ENCODE data around the gene PDXP. TPM values are rescaled to one million over a fixed set of nuclear protein-coding genes. Genes with fewer than 3 reads are reported as not detected.
A peak's percentile ranks its signal among the peaks of the same experiment; 100 is the strongest.

The PDXP gene
- total and polyA plus RNA-seq, 2 of the 13 experiments (the other 11 are each of a cell fraction or from before 2014, with no cell fraction given), result 58.2 to 70.6 TPM

- TF ChIP-seq ATF2 (CRISPR knock-in tag; IDR thresholded peaks at IDR 0.05), result no peak
- peak; percentile 65 for TF ChIP-seq ZNF687 (CRISPR knock-in tag; IDR thresholded peaks at IDR 0.05)
- TF ChIP-seq SNAI1 (CRISPR knock-in tag; IDR thresholded peaks at IDR 0.05; ENCODE audit: borderline replicate concordance), result no peak
- TF ChIP-seq ZNF136 (CRISPR knock-in tag; IDR thresholded peaks at IDR 0.05; ENCODE audit: low read depth), result no peak
- TF ChIP-seq TCF7L2 (IDR thresholded peaks at IDR 0.05; ENCODE audit: low read depth, low read length), result no peak
- TF ChIP-seq ZNF18 (CRISPR knock-in tag; IDR thresholded peaks at IDR 0.05; ENCODE audit: insufficient replicate concordance), result no peak
- no peak for TF ChIP-seq ZNF773 (CRISPR knock-in tag; IDR thresholded peaks at IDR 0.05; ENCODE audit: borderline replicate concordance)
- TF ChIP-seq ZNF572 (CRISPR knock-in tag; IDR thresholded peaks at IDR 0.05), result no peak
- no peak for TF ChIP-seq HDAC6 (IDR thresholded peaks at IDR 0.05; ENCODE audit: low read depth, low read length)
- TF ChIP-seq RFX3 (CRISPR knock-in tag; IDR thresholded peaks at IDR 0.05), result no peak
- TF ChIP-seq ZNF17 (CRISPR knock-in tag; IDR thresholded peaks at IDR 0.05), result no peak
- TF ChIP-seq ZFX (CRISPR knock-in tag; IDR thresholded peaks at IDR 0.05; ENCODE audit: low read depth), result peak; percentile 53; the same call in 1 of the 2 replicates
- TF ChIP-seq GRHL1 (CRISPR knock-in tag; conservative IDR thresholded peaks at IDR 0.05), result no peak
- TF ChIP-seq ATF3 (CRISPR knock-in tag; IDR thresholded peaks at IDR 0.05), result no peak
- TF ChIP-seq ATF7-NPFF (CRISPR knock-in tag; IDR thresholded peaks at IDR 0.05; ENCODE audit: low read depth), result peak; percentile 19; the same call in 1 of the 2 replicates
- TF ChIP-seq ZKSCAN1 (IDR thresholded peaks at IDR 0.05; ENCODE audit: low read length), result no peak
- no peak for TF ChIP-seq NFIB (CRISPR knock-in tag; IDR thresholded peaks at IDR 0.05; ENCODE audit: borderline replicate concordance)
- no peak for TF ChIP-seq MEF2D (CRISPR knock-in tag; IDR thresholded peaks at IDR 0.05)
- TF ChIP-seq SIX4 (CRISPR knock-in tag; IDR thresholded peaks at IDR 0.05), result no peak
- TF ChIP-seq ZEB1 (IDR thresholded peaks at IDR 0.05; ENCODE audit: insufficient replicate concordance, low read depth), result peak; percentile 53
- TF ChIP-seq ZNF235 (CRISPR knock-in tag; IDR thresholded peaks at IDR 0.05; ENCODE audit: borderline replicate concordance), result no peak
Measured at GRCh38 chr22:37639070-37639760, 19.3 kb upstream of the PDXP start, which contains the start of gene SH3BP1 (continued).

All from HepG2 (cell line).